BLaER1 (cell line): Measurements from ENCODE around the gene RBMS2.

Source experiments
- H3K27ac ChIP-seq: shearing (Covaris generic); formaldehyde crosslinking; 2 replicates; pipeline ENCODE4 v1.8.1; 2022
- H3K27me3 ChIP-seq: shearing (Covaris generic); formaldehyde crosslinking; 2 replicates; pipeline ENCODE4 v1.8.1; 2022
- H3K36me3 ChIP-seq: shearing (Covaris generic); formaldehyde crosslinking; 2 replicates; pipeline ENCODE4 v1.8.1; 2022
- H3K4me1 ChIP-seq: shearing (Covaris generic); formaldehyde crosslinking; 2 replicates; pipeline ENCODE4 v1.8.1; 2022
- H3K4me2 ChIP-seq: shearing (Covaris generic); formaldehyde crosslinking; 2 replicates; pipeline ENCODE4 v1.8.1; 2022
- H3K4me3 ChIP-seq: shearing (Covaris generic); formaldehyde crosslinking; 2 replicates; pipeline ENCODE4 v1.8.1; 2022
- H3K9ac ChIP-seq: shearing (Covaris generic); formaldehyde crosslinking; 2 replicates; pipeline ENCODE4 v1.8.1; 2022
- H3K9me3 ChIP-seq: shearing (Covaris generic); formaldehyde crosslinking; 2 replicates; pipeline ENCODE4 v1.8.1; 2022
- H4K20me1 ChIP-seq: shearing (Covaris generic); formaldehyde crosslinking; 2 replicates; pipeline ENCODE4 v1.8.1; 2022
- Cebpa-rat ChIP-seq: shearing (Covaris generic); IDR thresholded peaks from 2 replicates; pipeline ENCODE4 v1.8.1; 2022

Gene RBMS2

DNA sequence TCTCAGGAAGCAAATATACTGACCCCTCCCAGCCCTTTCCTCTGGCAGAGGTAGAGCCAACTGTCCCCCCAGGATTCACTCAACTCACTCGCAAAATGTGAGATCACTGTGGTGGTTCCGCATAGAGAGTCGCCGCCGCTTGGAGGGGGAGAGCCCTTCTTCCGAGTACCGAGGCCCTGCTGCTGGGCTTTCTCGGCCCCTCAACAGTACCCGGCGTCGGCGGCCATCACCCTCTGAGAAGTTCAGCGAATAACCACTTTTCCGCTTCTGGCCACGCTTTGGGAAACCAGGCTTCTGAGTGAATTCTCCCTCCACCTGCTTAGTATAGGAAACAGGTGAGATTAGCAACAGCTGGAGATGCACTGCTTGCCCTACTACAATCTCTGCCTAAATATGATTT is 77.4 kb downstream of the RBMS2 start:
- H3K9me3 ChIP-seq, result no peaks in the 10 kb centered on the region
- H3K27ac ChIP-seq, result no peak overlapping the region
- H4K20me1 ChIP-seq, result peaks cover 76% of the 10 kb centered on the region
- no peaks in the 10 kb centered on the region for H3K27me3 ChIP-seq
- peaks cover 93% of the 10 kb centered on the region for H3K36me3 ChIP-seq
- no peak for TF ChIP-seq Cebpa-rat
- H3K4me1 ChIP-seq, result peaks cover 8% of the 10 kb centered on the region; the same call in 1 of the 2 replicates
- no peak overlapping the region for H3K9ac ChIP-seq
- no peak overlapping the region for H3K4me3 ChIP-seq
- no peak overlapping the region for H3K4me2 ChIP-seq

DNA sequence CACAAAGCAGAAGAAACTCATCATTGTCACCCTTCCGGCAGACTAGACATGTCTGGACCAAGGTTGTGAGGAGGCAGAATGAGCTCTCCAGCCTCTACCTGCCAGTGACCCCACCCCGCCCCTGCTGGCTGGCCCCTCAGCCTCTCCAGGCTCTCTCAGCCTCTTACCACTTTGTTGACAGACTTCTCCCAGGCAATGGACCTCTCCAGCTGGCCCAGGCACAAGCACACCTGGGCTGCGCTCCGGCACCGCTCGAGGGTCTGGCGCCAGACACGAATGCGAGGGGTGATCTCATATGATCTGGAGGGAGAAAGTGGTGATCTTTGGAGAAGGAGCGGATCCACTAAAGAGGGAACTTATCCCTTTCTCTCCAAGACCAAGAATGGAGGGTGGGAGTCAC is 78.2 kb downstream of the RBMS2 start:
- Histone ChIP-seq H3K9me3 (no peaks in the 10 kb centered on the region), H3K9ac (no peak overlapping the region), H3K27ac (no peak overlapping the region), H3K27me3 (no peaks in the 10 kb centered on the region), H3K4me1 (peaks cover under 1% of the 10 kb centered on the region; the same call in 1 of the 2 replicates), H3K4me2 (no peak overlapping the region), H3K4me3 (no peak overlapping the region), H3K36me3 (peaks cover 96% of the 10 kb centered on the region), H4K20me1 (peaks cover 77% of the 10 kb centered on the region)
- TF ChIP-seq Cebpa-rat, result no peak

DNA sequence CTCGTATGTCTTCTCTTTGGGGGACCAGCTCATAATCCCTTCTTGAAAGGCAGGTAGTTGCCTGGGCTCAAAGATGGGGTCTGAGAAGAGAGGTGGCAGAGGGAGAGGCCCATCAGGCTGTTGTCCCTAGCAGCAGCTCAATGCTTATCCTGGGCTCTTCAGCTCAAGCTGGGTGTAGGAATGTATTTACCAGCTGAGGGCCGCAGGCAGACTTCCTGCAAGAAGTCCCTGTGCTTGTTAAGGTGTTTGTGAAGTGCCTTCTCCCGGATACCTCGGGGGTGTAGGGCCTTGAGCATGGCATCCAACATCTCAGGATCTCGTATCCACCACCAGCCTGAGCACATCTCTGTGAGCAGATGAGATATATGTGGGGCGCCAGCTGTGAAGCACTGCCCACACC is 79.1 kb downstream of the RBMS2 start:
- no peak overlapping the region for H3K9ac ChIP-seq
- no peaks in the 10 kb centered on the region for H3K4me1 ChIP-seq
- TF ChIP-seq Cebpa-rat, result no peak
- no peak overlapping the region for H3K4me2 ChIP-seq
- H3K36me3 ChIP-seq, result peaks cover 96% of the 10 kb centered on the region
- no peaks in the 10 kb centered on the region for H3K27me3 ChIP-seq
- H3K4me3 ChIP-seq, result no peak overlapping the region
- peaks cover 77% of the 10 kb centered on the region for H4K20me1 ChIP-seq
- no peaks in the 10 kb centered on the region for H3K9me3 ChIP-seq
- no peak overlapping the region for H3K27ac ChIP-seq

DNA sequence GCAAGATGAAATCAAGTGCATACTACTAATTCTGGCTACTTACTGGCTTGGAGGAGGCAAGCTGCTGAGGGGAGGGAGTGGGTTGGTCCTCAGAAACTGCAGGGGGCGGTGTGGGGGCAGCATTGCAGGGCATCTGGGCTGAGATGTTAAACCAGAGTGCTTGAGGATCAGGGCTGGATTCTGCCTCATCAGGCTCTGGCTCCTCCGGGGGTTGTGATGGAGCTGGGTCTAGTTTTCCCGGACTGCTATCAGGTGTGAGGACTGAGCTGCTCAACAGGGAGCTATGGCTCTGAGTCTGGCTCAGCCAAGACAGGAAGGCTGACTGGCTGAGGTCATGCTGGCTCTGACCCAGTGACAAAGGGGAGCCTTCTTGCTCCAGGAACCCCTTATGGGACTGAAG is 79.9 kb downstream of the RBMS2 start:
- no peaks in the 10 kb centered on the region for H3K27me3 ChIP-seq
- H3K9me3 ChIP-seq, result no peaks in the 10 kb centered on the region
- H3K27ac ChIP-seq, result no peak overlapping the region
- no peak overlapping the region for H3K4me2 ChIP-seq
- no peaks in the 10 kb centered on the region for H3K4me1 ChIP-seq
- H4K20me1 ChIP-seq, result peaks cover 81% of the 10 kb centered on the region
- H3K4me3 ChIP-seq, result no peak overlapping the region
- H3K9ac ChIP-seq, result no peak overlapping the region
- no peak for TF ChIP-seq Cebpa-rat
- H3K36me3 ChIP-seq, result peaks cover 100% of the 10 kb centered on the region

DNA sequence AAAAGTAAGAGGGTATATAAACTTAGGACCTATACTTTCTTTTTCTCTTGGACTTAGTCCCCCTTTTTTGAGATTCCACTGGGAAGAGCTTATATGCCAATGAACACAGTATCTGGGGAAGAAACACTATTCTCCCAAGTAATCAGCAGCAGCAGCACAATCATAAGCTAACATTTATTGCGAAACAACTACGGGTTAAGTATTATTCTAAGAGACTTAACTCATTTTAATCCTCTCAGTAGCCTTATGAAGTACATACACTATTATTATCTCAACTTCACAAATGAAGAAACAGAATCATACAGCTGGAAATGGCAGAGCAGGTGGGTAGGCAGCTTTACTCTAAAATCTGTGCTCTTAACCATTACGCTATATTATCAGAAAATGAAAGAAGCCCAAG is 80.6 kb downstream of the RBMS2 start:
- peak; percentile 25; the same call in 1 of the 2 replicates for TF ChIP-seq Cebpa-rat
- Histone ChIP-seq H3K4me2 (no peak overlapping the region), H3K4me3 (no peak overlapping the region), H3K4me1 (no peaks in the 10 kb centered on the region), H4K20me1 (peaks cover 81% of the 10 kb centered on the region), H3K36me3 (peaks cover 100% of the 10 kb centered on the region), H3K27ac (no peak overlapping the region), H3K9me3 (no peaks in the 10 kb centered on the region), H3K9ac (no peak overlapping the region), H3K27me3 (no peaks in the 10 kb centered on the region)

DNA sequence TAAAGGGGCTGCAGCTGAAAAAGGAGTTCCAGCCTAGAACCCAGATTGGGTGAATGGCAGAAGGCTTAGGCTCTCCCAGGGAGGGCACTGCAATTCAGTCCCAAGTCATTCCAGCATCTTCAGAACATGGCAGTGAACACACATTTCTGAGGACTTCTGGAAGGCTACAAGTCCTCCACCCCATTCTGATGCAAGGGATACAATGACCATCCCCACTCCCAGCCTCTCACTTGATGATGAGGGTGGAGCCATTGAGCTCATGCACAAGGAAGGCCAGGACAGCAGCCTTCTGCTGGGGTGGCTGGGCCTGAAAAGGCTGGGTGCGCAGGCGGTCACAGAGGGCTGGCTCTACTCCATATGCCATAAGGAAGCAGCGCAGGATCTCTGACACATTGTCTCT is 82.7 kb downstream of the RBMS2 start:
- Histone ChIP-seq H3K9ac (no peak overlapping the region), H3K27me3 (no peaks in the 10 kb centered on the region), H3K4me2 (no peak overlapping the region), H3K27ac (no peak overlapping the region), H3K4me3 (no peak overlapping the region), H4K20me1 (peaks cover 67% of the 10 kb centered on the region), H3K36me3 (peaks cover 100% of the 10 kb centered on the region), H3K9me3 (no peaks in the 10 kb centered on the region), H3K4me1 (no peaks in the 10 kb centered on the region)
- TF ChIP-seq Cebpa-rat, result no peak

DNA sequence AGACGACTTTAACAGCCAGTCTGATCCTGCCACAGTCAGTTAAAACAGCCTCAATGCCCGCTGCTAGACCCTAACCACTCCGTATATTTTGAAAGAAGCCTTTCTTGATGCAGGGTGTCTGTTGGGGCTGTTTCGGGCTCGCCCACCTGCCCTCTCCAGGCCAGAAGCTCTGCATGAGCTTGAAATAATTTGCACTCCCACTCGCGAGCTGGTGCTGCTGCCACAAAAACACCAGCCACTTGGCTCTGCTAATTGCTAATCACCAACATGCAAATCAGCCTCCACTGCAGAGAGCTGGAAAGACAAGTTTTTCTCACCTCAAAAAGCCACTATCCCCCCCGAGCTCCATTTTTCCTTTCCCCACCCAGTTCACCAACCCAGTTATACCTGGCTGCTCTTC is 93.0 kb downstream of the RBMS2 start:
- Histone ChIP-seq H4K20me1 (peaks cover 100% of the 10 kb centered on the region), H3K4me3 (no peak overlapping the region), H3K4me2 (no peak overlapping the region), H3K9ac (no peak overlapping the region), H3K9me3 (no peaks in the 10 kb centered on the region), H3K27me3 (no peaks in the 10 kb centered on the region), H3K27ac (no peak overlapping the region), H3K36me3 (peaks cover 100% of the 10 kb centered on the region), H3K4me1 (peaks cover 37% of the 10 kb centered on the region)
- TF ChIP-seq Cebpa-rat, result no peak

DNA sequence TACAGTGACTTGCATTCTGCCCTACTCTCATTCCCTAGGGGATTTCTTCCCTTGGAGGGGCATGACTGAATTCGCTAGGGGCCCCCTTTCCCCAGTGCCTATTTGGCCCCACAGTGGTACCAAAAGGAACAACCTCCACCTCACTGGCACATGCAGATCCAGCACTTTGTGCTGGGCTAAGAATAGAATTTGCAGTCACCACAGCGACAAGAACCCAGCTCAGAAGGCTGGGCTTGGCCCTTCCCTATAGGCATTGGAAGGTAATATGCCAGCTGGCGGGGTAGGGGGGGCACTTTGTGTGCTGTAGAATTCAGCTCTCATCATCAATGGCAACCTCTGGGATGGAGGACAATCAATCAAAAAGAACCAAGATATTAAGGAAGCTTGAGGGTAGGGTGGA is 94.6 kb downstream of the RBMS2 start:
- TF ChIP-seq Cebpa-rat, result no peak
- Histone ChIP-seq H3K4me3 (no peak overlapping the region), H3K4me1 (peaks cover 52% of the 10 kb centered on the region), H3K27me3 (no peaks in the 10 kb centered on the region), H3K4me2 (no peak overlapping the region), H4K20me1 (peaks cover 100% of the 10 kb centered on the region), H3K9ac (no peak overlapping the region), H3K9me3 (no peaks in the 10 kb centered on the region), H3K36me3 (peaks cover 100% of the 10 kb centered on the region), H3K27ac (no peak overlapping the region)

DNA sequence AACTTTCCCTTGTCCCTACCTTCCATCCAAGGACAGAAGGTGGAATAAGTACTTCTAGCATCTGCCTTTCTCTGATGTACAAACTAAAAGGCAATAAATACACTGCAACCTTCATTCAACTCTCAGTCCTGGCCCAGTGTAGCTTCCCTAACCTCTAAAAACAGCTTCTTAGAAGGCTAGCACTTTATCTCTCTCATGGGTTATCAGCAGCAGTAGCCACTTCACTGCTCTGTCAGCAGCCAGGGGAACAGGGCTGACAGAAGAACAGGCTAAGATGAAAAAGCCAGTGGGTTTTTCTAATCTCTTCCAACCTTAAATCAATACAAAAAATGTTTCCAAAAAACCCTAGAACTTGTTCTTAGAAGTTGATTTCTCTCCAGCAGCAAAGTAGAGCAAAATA is 95.3 kb downstream of the RBMS2 start:
- Histone ChIP-seq H3K4me2 (peak overlapping the region; percentile 21; the same call in 1 of the 2 replicates), H3K36me3 (peaks cover 100% of the 10 kb centered on the region), H3K4me1 (peaks cover 59% of the 10 kb centered on the region), H4K20me1 (peaks cover 100% of the 10 kb centered on the region), H3K9ac (no peak overlapping the region), H3K4me3 (no peak overlapping the region), H3K9me3 (no peaks in the 10 kb centered on the region), H3K27me3 (no peaks in the 10 kb centered on the region), H3K27ac (peak overlapping the region; percentile 49; the same call in 1 of the 2 replicates)
- TF ChIP-seq Cebpa-rat, result no peak

DNA sequence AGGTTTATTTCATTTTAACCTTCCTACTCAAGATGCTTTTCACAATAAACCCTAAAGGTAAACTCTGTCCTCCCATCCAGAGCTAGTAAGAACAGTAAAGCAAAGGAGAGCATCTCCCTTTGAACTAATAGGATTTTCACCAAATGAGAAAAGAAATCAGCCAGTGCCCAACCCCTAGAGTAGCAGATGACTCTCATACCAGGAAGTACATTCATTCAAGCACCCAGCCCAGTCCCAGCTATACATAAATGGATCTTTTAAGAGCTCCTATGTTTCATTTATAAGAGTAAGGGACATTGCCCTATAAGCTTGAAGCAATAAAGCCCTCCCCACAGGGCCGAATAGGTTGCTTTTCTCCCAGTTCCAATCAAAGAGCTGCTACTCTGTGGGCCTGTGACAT is 100.9 kb downstream of the RBMS2 start:
- H3K27me3 ChIP-seq, result no peaks in the 10 kb centered on the region
- H3K4me1 ChIP-seq, result peaks cover 69% of the 10 kb centered on the region
- no peak overlapping the region for H3K4me2 ChIP-seq
- no peak overlapping the region for H3K9ac ChIP-seq
- no peaks in the 10 kb centered on the region for H3K9me3 ChIP-seq
- H3K27ac ChIP-seq, result no peak overlapping the region
- no peak overlapping the region for H3K4me3 ChIP-seq
- peaks cover 95% of the 10 kb centered on the region for H3K36me3 ChIP-seq
- H4K20me1 ChIP-seq, result peaks cover 100% of the 10 kb centered on the region
- TF ChIP-seq Cebpa-rat, result no peak

DNA sequence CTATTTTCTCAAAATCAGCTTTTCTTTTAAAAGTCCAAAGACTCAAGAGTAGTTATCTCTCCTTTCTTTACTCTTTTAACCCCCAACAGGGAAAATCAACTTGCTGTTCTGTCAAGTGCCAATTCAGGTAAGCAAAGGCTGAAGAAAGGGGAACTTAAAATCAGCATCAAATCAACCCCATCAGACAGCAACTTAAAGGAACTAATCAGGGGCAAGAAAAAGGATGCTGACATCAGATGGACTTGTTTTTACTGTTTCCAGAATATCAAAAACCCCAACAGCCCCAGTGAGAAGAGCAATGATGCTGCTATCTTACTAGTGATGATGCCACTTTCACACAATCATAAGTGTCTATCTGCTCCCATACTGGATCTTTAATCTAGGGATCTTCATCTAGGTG is 105.1 kb downstream of the RBMS2 start:
- Histone ChIP-seq H3K9ac (peak overlapping the region; percentile 43; the same call in 1 of the 2 replicates), H3K36me3 (peaks cover 56% of the 10 kb centered on the region), H3K27ac (no peak overlapping the region), H3K27me3 (no peaks in the 10 kb centered on the region), H3K4me3 (no peak overlapping the region), H3K4me2 (peak overlapping the region; percentile 83), H3K9me3 (no peaks in the 10 kb centered on the region), H4K20me1 (peaks cover 92% of the 10 kb centered on the region), H3K4me1 (peaks cover 60% of the 10 kb centered on the region)
- no peak for TF ChIP-seq Cebpa-rat
